Motor neuron (in vitro differentiated cells): ENCODE results near the gene DCPS. TPM values are rescaled to one million over a fixed set of nuclear protein-coding genes. Genes with fewer than 3 reads are reported as not detected.
"Not testable (repeated sequence)": the region's sequence is repeated elsewhere in the genome, so short reads cannot be mapped to it uniquely, and the experiment has no call there.

ENCODE experiments used
- ATAC-seq, 8 experiments: fragments of 200-7000 bp; cut with Tn5 transposase; replicated peaks in 6 of 8; 2 replicates each; pipeline ENCODE4 v1.8.0; 2021; ENCODE audit warnings: mild to moderate bottlenecking in 8 of 8, moderate library complexity in 8 of 8
- H3K27ac ChIP-seq, 2 donors: fragments of 250-450 bp; sonication (Bioruptor Pico); 2 replicates each; pipeline ENCODE4 v1.9.0; 2021; ENCODE audit warnings: antibody characterized with exemption in 2 of 2, mild to moderate bottlenecking in 2 of 2, moderate library complexity in 1 of 2
- H3K4me1 ChIP-seq, 2 donors: fragments of 250-450 bp; sonication (Bioruptor Pico); replicated peaks in 1 of 2; 2 replicates each; pipeline ENCODE4 v1.6.1; 2021; ENCODE audit warnings: antibody characterized with exemption in 2 of 2, mild to moderate bottlenecking in 2 of 2, moderate library complexity in 1 of 2
- H3K4me3 ChIP-seq, 5 donors: fragments of 250-450 bp; sonication (Bioruptor Pico); 2 replicates each; pipeline ENCODE4 v1.9.0; 2021; ENCODE audit warnings: antibody characterized with exemption in 5 of 5, mild to moderate bottlenecking in 5 of 5, moderate library complexity in 4 of 5
- WGBS, 10 experiments: fragments of 450-650 bp; shearing (Covaris generic); methylation state at CpG; one replicate each; pipeline ENCODE4 v1.0.0; 2022; 5-methylcytosine and 5-hydroxymethylcytosine counted together
- in situ Hi-C, 9 experiments: fragments of 400-800 bp; cut with MboI; loops; one replicate each; pipeline ENCODE4 v1.15.0; 2021; ENCODE audit warnings: low sequenced_read_pairs in 9 of 9, low pct_unique_long_range_greater_than_20kb in 2 of 9; ENCODE audit not compliant: unreplicated experiment in 9 of 9
- total RNA-seq, 8 experiments: library from RNA; unstranded; fragments of 300-600 nt; gene quantifications; 2 replicates each; pipeline versions ENCODE4 v1.2.3 to v1.2.4, GENCODE V29; 2022

Gene DCPS, protein sequence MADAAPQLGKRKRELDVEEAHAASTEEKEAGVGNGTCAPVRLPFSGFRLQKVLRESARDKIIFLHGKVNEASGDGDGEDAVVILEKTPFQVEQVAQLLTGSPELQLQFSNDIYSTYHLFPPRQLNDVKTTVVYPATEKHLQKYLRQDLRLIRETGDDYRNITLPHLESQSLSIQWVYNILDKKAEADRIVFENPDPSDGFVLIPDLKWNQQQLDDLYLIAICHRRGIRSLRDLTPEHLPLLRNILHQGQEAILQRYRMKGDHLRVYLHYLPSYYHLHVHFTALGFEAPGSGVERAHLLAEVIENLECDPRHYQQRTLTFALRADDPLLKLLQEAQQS
- total RNA-seq: 10 to 100 TPM in 5 of 8 experiments, 1 to 10 TPM in 3; 6.2 to 54.8 (median 12.4) TPM

DNA sequence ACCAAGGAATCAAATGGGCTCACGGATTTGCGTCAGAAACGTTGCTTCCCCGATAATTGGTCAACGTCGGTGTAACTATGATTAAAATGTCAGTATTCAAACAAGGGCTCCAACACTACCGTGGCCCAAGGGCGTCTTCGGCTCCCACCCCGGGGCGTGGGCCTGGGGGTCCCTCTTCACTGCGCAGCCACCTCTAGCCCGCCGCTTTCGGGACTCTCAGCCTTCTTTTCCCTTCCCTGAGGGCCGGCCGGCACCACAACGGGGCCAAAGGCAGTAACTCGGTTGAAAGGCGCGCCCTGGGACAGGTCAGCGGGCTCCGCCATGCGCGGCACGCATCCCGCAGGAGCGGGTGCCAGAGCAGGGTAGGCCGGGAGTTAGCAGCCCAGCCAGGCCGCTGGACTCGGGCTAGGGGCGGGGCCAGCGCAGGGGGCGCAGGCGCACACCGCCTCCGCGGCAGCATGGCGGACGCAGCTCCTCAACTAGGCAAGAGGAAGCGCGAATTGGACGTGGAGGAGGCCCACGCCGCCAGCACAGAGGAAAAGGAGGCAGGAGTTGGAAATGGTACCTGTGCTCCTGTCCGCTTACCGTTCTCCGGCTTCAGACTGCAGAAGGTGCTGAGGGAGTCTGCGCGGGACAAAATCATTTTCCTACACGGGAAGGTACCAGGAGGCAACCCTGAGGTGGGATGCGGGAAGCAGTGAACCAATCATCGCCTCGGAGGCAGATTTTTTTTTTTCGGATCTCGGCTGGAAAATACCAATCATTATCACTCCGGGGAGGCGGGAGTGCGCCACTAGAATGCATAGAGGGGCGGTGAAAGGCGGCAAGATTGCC is at the start of gene DCPS:
TSS of gene DCPS (plus strand) at position 438 of the 834 bp plus-strand sequence. CDS start at position 459, 21 bp downstream.
- H3K27ac ChIP-seq: peak within 1 kb of the TSS; percentile 93 to 94
- H3K4me3 ChIP-seq: peak within 1 kb of the TSS; percentile 59 to 83 (median 74)
- H3K4me1 ChIP-seq: peaks cover 5 to 10% of the 10 kb centered on the region in 2 donors
- 0 to 9% (median 3%) methylated on average over 4 to 33 of the region's 61 CpGs for WGBS, 10 experiments
- ATAC-seq: peak; percentile 87 to 97 (median 96)
- in situ Hi-C loops: loop anchor here in 1 of 9 experiments (25.0 kb wide), 1 partner anchor 108 kb away; no protein-coding TSS in a partner anchor

DNA sequence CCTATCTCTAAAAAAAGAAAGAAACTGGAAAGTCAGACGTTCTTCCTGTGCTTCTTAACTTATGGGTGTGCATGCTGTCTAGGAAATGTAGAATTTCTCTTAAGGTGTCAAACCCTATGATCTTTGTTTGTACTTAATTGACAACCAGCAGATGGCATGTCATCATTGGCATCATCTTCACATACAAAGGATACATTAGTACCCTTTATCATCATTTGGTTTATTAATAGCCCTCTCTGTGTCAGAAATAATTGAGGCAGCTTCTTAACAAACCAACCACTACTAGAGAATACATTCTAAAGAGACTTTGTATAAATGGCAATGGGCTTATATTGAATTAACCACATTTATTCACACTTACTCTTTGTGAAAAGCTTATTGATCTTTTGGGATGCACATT is 49.0 kb upstream of the DCPS start:
- in situ Hi-C loops: no loop called here
- 0 to 100% (median 100%) methylated on average over 1 of the region's 1 CpG; no CpG with 5 or more reads in 4 of the 10 experiments for WGBS, 10 experiments
- Histone ChIP-seq H3K4me3 (no peak overlapping the region), H3K4me1 (no peaks in the 10 kb centered on the region), H3K27ac (no peak overlapping the region)
- no peak for ATAC-seq

DNA sequence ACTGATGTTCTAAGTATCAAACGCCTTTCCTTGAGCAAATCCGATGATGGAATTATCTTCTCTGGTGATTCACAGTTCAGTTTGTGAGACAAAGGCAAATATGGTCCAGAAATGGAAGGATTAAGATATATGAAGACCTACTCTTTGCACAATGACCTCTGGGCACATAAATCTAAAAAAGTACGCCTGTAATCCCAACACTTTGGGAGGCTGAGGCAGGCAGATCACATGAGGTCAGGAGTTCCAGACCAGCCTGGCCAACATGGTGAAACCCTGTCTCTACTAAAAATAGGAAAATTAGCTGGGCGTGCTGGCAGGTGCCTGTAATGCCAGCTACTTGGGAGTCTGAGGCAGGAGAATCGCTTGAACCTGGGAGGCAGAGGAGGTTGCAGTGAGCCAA is 48.4 kb upstream of the DCPS start:
- H3K27ac ChIP-seq, ATAC-seq, in situ Hi-C loops, H3K4me1 ChIP-seq, H3K4me3 ChIP-seq: not testable (repeated sequence)
- WGBS, 10 experiments: 60 to 100% (median 97%) methylated on average over 1 to 5 of the region's 5 CpGs; no CpG with 5 or more reads in 2 of the 10 experiments

DNA sequence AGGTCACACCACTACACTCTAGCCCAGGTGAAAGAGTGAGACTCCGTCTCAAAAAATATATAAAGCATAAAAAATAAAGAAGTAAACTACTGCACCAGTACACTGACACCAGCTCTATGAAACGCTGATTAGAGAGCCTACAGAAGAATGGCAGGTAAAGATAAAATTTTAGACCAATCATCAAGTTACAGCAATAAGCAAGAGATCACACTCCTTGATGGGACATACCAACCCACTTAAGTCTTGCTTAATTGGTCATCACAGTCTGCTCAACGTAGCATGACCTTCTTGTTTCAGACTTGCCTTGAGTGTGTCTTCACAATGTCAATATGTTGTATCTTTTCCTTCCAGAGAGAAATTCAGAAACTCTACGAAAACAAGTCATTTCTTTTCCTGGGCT is 47.6 kb upstream of the DCPS start:
- Histone ChIP-seq H3K4me1 (no peaks in the 10 kb centered on the region), H3K27ac (no peak overlapping the region), H3K4me3 (no peak overlapping the region)
- no peak for ATAC-seq
- WGBS, 10 experiments: 76 to 100% (median 93%) methylated on average over 1 to 3 of the region's 4 CpGs; no CpG with 5 or more reads in 2 of the 10 experiments
- in situ Hi-C loops: no loop called here

DNA sequence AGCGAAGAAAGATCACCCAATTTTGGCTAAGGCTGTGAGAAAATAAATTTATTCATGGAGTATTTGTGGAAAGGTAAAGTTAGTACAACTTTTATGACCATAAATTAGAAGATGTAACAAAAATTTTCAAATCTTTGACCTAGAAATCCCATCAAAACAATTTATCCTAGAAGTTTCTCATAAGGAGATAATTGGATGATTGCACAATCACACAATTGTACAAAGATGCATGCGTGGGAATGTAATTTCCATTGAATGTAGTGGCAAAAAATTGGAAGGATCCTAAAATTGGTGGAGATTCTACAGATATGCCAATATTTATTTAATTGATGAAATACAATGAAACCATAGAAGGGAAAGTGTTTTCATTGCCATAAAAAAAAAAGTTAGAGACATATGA is 46.7 kb upstream of the DCPS start:
- no peak for ATAC-seq
- in situ Hi-C loops: no loop called here
- Histone ChIP-seq H3K27ac (no peak overlapping the region), H3K4me1 (no peaks in the 10 kb centered on the region), H3K4me3 (no peak overlapping the region)
- 33 to 100% (median 98%) methylated on average over 1 to 2 of the region's 2 CpGs for WGBS, 10 experiments

DNA sequence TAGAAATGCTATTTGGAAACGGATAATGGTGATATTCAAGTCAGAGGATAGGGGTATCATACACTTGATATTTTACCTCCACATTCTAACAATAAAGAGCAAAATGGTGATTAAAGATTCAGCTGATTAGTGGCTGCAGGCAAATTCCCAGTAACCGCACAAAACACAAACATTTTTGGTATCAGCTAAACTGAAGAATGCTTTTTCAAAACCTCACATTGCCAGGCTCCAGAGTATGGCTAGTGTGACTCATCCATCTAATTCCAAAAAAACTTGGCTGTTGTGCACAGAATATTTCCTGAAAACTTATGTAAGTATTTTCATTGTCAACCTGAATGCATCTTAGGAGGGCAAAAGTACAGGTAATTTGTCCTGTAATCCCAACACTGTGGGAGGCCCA is 46.1 kb upstream of the DCPS start:
- H3K4me3 ChIP-seq: no peak overlapping the region
- H3K4me1 ChIP-seq: no peaks in the 10 kb centered on the region
- 60 to 100% (median 100%) methylated on average over 1 to 2 of the region's 2 CpGs; no CpG with 5 or more reads in 1 of the 10 experiments for WGBS, 10 experiments
- H3K27ac ChIP-seq: no peak overlapping the region
- in situ Hi-C loops: no loop called here
- ATAC-seq: no peak

DNA sequence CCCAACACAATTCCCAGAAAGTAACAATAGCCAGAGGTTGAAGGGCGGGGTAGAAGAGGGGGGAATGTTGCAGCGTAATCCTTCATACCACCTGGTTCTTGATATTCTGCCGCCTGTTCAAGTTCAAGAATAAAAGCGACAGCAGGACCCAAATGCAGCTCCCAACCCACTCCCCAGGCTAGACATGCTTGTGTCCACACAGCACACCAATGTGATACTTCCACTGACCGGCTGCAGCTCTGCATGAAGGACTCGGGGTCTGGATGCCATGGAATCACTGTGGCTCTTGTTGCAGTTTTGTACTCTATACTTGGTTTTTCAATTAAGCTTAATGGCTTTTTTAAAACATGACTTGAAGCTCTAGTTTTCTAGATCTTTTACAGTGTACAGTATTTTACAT is 41.6 kb upstream of the DCPS start:
- WGBS, 10 experiments: 89 to 100% (median 98%) methylated on average over 2 to 5 of the region's 6 CpGs; no CpG with 5 or more reads in 4 of the 10 experiments
- Histone ChIP-seq H3K27ac (no peak overlapping the region), H3K4me1 (peaks cover under 1 to 2% of the 10 kb centered on the region in 2 donors), H3K4me3 (no peak overlapping the region)
- peak in 1 of 8 experiments; percentile 18 for ATAC-seq
- in situ Hi-C loops: no loop called here

DNA sequence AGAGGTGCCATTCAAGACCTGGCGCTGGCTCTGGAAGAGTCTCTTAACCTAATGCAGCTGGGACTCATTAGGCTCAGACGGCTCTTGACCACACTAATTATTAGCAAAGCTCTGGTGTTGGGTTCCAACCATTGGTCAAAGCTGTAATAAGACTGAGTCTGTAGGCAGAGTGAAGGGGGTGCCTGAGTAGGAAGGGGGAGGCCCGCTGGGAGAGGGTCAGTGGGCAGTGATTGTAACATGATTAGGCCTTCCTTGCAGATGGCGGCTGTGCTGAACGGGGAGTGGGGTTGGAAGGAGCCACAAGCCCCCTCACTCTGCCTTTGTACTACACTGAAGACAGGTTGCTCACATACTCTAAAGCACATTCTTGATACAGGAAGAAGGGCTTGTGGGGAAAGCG is 40.4 kb upstream of the DCPS start:
- in situ Hi-C loops: no loop called here
- H3K4me3 ChIP-seq: no peak overlapping the region
- peaks cover 7 to 10% of the 10 kb centered on the region in 2 donors for H3K4me1 ChIP-seq
- H3K27ac ChIP-seq: no peak overlapping the region
- 72 to 100% (median 96%) methylated on average over 1 to 4 of the region's 6 CpGs; no CpG with 5 or more reads in 6 of the 10 experiments for WGBS, 10 experiments
- peak in 3 of 8 experiments; percentile 4 to 27 (median 20) for ATAC-seq

DNA sequence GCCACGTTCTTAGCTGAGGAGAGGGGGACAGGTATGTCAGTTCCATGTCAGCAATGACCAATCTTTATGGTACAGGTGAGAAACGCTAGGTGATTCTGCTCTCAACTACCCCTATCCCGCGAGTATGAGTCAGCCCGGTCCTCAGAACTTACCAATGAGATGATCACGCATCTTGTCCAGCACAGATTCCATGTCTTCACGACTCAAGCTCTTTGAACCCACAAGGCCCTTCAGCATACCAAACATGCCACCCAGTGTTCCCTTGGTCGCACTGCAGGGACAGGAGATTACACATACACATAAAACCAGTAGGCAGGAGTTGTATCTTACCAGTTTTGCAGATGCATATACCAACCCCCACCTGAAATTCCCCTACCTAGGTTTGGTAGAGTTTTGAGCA is 38.0 kb upstream of the DCPS start:
- H3K27ac ChIP-seq: no peak overlapping the region
- in situ Hi-C loops: no loop called here
- peaks cover 10 to 17% of the 10 kb centered on the region in 2 donors for H3K4me1 ChIP-seq
- H3K4me3 ChIP-seq: no peak overlapping the region
- WGBS, 10 experiments: 75 to 100% (median 90%) methylated on average over 1 to 7 of the region's 8 CpGs; no CpG with 5 or more reads in 3 of the 10 experiments
- no peak for ATAC-seq

DNA sequence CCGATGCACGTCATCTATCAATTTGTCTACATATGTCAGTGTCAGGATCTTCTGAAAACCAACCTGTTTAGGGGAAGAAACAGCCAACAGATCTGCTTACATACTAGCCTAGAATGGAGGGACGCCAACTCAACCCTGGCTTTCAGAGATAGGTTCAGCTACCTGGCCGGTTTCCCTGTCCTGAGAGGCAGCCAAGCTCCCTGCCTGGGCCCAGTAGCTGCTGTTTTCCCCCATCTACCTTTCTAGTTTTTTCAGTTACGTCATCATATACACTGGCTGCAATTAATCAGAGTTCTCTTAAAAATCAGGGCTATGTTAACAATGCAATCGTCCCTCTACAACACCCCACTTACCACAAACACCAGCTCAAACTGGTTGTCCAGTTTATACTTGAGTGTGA is 36.2 kb upstream of the DCPS start:
- in situ Hi-C loops: no loop called here
- peaks cover 10 to 17% of the 10 kb centered on the region in 2 donors for H3K4me1 ChIP-seq
- peak overlapping the region; percentile 71 to 96 (median 78) for H3K4me3 ChIP-seq
- WGBS, 10 experiments: 18 to 100% (median 73%) methylated on average over 1 to 4 of the region's 6 CpGs; no CpG with 5 or more reads in 2 of the 10 experiments
- no peak for ATAC-seq
- H3K27ac ChIP-seq: peak overlapping the region; percentile 96 to 100

DNA sequence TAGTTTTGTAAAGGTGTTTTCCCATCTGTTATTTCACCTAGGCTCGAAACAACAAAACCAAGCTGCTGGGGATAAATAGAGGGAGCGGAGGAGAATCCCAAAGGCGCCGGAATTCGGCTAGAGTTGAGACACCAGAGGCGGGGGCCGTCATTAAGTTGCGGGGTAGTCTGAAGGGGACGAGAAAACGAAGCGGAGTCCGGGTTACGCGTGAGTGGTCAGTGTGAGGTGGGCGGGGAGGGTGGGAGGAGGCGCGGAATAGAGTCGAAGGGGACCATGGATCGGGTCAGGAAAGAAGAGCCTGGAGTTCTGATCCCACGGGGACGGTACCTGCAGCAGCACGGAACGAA is 35.5 kb upstream of the DCPS start:
- H3K27ac ChIP-seq: peak overlapping the region; percentile 96 to 100
- peak; percentile 24 to 55 (median 34) for ATAC-seq
- H3K4me3 ChIP-seq: peak overlapping the region; percentile 71 to 96 (median 78)
- 0% methylated on average over 2 to 6 of the region's 23 CpGs; no CpG with 5 or more reads in 5 of the 10 experiments for WGBS, 10 experiments
- peaks cover 10 to 17% of the 10 kb centered on the region in 2 donors for H3K4me1 ChIP-seq
- in situ Hi-C loops: no loop called here

DNA sequence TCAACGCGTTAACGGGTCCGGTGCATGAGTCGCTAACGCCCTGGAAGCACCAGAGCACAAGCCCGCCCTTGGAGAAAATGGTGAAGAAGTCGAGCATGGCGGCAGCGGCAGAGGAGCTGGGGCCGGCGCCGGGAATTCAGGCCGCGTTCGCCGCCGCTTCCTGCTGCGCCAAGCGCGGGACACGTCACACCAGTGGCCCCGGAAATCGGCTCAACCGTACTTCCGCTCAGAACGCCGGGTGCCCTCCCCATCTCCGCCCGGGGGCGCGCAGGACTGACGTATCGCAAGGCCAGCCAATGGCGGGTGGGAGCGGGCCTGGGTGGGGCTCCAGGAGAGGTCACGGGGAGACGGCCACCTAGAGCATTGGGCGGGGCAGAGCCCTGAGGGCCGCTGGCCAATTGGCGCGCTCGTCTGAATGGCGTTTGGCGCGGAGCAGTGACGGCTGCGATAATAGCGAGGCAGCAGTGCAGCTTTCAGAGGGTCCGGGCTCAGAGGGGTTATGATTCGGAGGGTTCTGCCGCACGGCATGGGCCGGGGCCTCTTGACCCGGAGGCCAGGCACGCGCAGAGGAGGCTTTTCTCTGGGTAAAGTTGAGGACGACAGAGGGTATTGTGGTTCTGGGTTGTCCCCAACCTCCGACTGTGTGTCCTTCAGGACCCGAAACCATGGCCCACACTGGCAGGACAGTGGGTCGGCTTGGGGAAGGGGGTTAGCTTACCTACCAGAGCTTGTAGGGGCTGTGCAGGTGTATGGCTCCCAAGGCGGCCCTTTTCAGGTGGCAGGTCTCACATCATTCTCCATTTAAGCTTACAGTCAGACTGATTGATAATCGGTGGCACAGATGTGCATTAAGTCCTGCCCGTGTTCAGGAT is 34.9 kb upstream of the DCPS start, which contains the start of the genes FOXRED1 and SRPRA:
TSS of gene FOXRED1 (plus strand) at position 447 of the 872 bp plus-strand sequence. CDS start at position 500, 53 bp downstream.
TSS of gene SRPRA (minus strand) at position 188 of the 872 bp plus-strand sequence. CDS start at position 97, 91 bp downstream.
- 0 to 4% (median 0%) methylated on average over 1 to 11 of the region's 64 CpGs; no CpG with 5 or more reads in 2 of the 10 experiments for WGBS, 10 experiments
- Histone ChIP-seq H3K27ac (peak within 1 kb of the TSS; percentile 96 to 100), H3K4me1 (peaks cover 10 to 17% of the 10 kb centered on the region in 2 donors), H3K4me3 (peak within 1 kb of the TSS; percentile 71 to 96 (median 79))
- in situ Hi-C loops: no loop called here
- ATAC-seq: peak; percentile 94 to 97 (median 96)
